ENCODE data around the gene ZNF512. TPM values are rescaled to one million over a fixed set of nuclear protein-coding genes. Genes with fewer than 3 reads are reported as not detected.

ZNF512 gene, protein sequence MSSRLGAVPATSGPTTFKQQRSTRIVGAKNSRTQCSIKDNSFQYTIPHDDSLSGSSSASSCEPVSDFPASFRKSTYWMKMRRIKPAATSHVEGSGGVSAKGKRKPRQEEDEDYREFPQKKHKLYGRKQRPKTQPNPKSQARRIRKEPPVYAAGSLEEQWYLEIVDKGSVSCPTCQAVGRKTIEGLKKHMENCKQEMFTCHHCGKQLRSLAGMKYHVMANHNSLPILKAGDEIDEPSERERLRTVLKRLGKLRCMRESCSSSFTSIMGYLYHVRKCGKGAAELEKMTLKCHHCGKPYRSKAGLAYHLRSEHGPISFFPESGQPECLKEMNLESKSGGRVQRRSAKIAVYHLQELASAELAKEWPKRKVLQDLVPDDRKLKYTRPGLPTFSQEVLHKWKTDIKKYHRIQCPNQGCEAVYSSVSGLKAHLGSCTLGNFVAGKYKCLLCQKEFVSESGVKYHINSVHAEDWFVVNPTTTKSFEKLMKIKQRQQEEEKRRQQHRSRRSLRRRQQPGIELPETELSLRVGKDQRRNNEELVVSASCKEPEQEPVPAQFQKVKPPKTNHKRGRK
- 18.4 and 19.6 TPM in 2 replicates for total RNA-seq

DNA sequence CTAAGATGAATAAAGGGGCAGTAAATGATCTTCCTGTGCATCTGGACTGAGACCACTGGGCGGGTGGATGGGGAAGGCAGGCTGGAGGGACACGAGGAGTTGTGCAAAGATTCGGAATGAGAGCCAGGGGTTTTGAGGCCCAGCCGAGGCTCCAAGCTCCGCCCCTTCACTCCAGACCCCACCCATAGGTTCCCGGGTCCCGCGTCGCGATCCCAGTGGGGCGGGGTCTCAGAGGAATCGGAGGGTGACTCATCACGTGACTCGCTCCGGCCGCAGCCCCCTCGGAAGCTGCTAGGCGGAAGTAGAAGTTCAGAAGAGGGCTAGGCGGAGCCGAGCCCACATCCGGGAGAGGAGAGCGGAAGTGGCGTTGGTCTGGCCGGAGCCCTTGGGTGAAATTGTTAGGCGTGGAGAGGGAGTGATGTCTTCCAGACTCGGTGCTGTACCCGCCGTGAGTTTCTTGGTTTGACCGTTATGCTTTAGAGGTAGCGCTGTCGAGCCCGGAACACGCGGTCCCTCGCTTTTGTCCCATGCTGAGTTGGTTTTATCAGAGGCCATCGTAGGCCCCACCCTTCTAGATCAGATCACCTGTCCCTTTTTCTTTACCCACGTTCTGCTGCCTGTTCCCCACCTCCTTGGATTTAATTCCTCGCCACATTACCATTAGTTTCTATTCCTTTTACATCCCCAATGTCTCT lies at the start of gene ZNF512:
ZNF512 (plus strand) TSS at position 348 of the 695 bp plus-strand sequence; CDS start at position 419, 71 bp downstream.

DNA sequence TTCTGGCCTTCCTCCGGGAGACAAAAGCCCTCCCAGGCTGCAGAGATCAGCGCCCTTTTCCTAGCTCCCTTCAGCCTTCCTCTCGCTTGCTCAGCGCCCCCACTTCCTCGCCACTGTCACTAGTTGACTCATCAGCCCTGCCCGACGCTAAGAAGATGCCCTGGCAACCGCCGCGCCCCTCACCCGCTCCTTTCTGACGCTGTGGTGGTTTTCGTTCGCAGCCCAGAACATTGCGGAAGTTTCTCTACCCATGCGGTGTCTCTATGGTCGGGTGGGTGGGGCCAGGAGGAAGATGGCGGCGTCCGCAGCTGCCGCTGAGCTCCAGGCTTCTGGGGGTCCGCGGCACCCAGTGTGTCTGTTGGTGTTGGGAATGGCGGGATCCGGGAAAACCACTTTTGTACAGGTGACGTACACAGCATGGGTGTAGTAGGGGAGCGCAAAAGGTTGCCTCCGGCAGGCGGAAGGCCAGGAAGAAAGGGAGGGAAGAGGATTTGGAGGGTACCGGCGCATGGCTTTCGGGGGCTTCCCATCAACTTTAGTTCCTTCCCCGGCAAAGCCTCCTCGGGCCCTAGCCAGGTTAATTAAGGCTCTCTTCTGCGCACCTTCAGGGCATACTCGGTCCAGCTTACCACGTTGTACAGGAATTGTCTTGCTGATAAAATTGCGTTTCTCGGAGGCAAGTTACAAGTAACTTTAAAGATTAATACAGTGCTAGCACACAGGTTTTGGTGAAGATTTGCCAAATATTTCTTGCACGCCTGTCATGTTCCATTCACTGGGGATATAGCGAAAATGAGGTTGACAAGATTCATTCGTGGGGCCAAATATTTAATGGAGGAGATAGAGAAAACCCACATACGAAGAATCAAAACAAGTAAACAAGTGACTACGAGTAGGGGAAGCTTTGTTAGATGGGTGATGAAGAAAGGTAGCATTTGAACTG lies 46.2 kb downstream of the ZNF512 start, which contains the start of the genes CCDC121 and GPN1:
CCDC121 (minus strand) TSS at position 246 of the 943 bp plus-strand sequence. CDS start 1,213 bp downstream, outside the sequence.
GPN1 (plus strand) TSS at position 284 of the 943 bp plus-strand sequence; CDS start at position 293, 9 bp downstream.

DNA sequence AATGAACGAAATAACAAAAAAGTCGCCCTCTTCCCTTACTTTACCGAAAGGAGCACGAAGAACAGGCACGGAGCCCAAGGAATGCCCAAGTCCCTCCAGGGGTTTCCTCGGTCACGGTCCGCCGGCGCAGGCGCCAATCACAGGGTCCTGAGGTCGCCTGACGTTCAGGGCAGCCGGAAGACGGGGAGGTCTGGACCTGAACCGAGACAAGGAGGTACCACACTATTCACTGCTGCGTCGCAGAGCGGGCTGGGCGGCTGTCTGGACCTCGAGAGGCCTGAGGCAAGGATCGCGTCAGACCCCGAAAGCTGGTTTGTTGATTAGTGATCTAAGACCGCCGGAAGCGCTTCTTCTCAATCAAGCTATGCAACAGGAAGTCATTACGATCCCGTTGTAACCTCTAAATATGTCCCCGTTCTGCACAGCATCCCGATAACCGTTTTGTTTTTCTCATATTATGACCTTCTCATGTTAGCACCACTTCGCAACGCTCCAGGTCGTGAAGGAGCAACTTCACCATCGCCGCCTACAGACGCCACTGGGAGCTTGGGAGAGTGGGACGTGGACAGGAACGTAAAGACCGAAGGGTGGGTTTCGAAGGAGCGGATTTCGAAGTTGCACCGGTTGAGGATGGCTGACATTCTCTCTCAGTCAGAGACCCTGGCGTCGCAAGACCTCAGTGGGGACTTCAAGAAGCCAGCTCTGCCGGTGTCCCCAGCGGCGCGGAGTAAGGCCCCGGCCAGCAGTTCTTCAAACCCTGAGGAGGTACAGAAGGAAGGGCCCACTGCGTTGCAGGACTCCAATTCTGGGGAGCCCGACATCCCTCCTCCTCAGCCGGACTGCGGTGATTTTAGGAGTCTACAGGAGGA lies 80.7 kb downstream of the ZNF512 start, which contains the start of the genes SLC4A1AP and SUPT7L:
SLC4A1AP (plus strand) TSS at position 605 of the 869 bp plus-strand sequence; CDS start at position 631, 26 bp downstream.
SUPT7L (minus strand) TSS at position 330 of the 869 bp plus-strand sequence. CDS start 1,422 bp downstream, outside the sequence.

Other genes starting within 250 kb of the ZNF512 start
- 24.5 and 24.8 TPM in 2 replicates for gene GTF3C2, start 226.3 kb upstream of the ZNF512 start, total RNA-seq
- 27.5 and 28.7 TPM in 2 replicates for gene EIF2B4, start 212.7 kb upstream of the ZNF512 start, total RNA-seq
- gene SNX17, start 212.4 kb upstream of the ZNF512 start, total RNA-seq = 134 and 146 TPM in 2 replicates
- gene ZNF513, start 202.3 kb upstream of the ZNF512 start, total RNA-seq = 3.9 and 9.0 TPM in 2 replicates
- 49.5 and 66.2 TPM in 2 replicates for gene PPM1G, start 173.5 kb upstream of the ZNF512 start, total RNA-seq
- gene NRBP1, start 154.4 kb upstream of the ZNF512 start, total RNA-seq = 79.3 and 91.0 TPM in 2 replicates
- 5.2 TPM in 1 of 2 replicates, not detected in the other for gene KRTCAP3, start 140.7 kb upstream of the ZNF512 start, total RNA-seq
- 13.5 and 20.7 TPM in 2 replicates for gene IFT172, start 93.3 kb upstream of the ZNF512 start, total RNA-seq
- 15.2 and 17.4 TPM in 2 replicates for gene FNDC4, start 87.8 kb upstream of the ZNF512 start, total RNA-seq
- 0.12 TPM in 1 of 2 replicates, not detected in the other for gene GCKR, start 86.2 kb upstream of the ZNF512 start, total RNA-seq
- 2.6 and 4.2 TPM in 2 replicates for gene CCDC121, start 46.0 kb downstream of the ZNF512 start, total RNA-seq
- 26.4 and 29.9 TPM in 2 replicates for gene GPN1, start 46.0 kb downstream of the ZNF512 start, total RNA-seq
- gene SUPT7L, start 80.6 kb downstream of the ZNF512 start, total RNA-seq = 14.0 and 20.8 TPM in 2 replicates
- 14.0 and 17.3 TPM in 2 replicates for gene SLC4A1AP, start 80.8 kb downstream of the ZNF512 start, total RNA-seq
- gene MRPL33, start 188.7 kb downstream of the ZNF512 start, total RNA-seq = 88.4 and 107 TPM in 2 replicates